Fibroblast of upper back skin (primary cell): ENCODE measurements around the gene DKK2.

Source experiments
- DNase-seq: peaks from one replicate; pipeline ENCODE4 v3.0.0-alpha.2; 2013

The DKK2 gene

GRCh38 chr4:107017443-107018343, 18.4 kb downstream of the DKK2 start:
- no peak for DNase-seq

- no peak for DNase-seq
Observed at GRCh38 chr4:107011312-107011711, 24.8 kb downstream of the DKK2 start.

- DNase-seq, result no peak
Observed at GRCh38 chr4:107009196-107009968, 26.7 kb downstream of the DKK2 start.

GRCh38 chr4:107008115-107008514, 28.0 kb downstream of the DKK2 start:
- DNase-seq, result no peak

- DNase-seq, result no peak
Observed at GRCh38 chr4:107006218-107006617, 29.9 kb downstream of the DKK2 start.

- no peak for DNase-seq
Observed at GRCh38 chr4:106996490-106996889, 39.6 kb downstream of the DKK2 start.

GRCh38 chr4:106993827-106994226, 42.3 kb downstream of the DKK2 start:
- DNase-seq, result no peak

- no peak for DNase-seq
Observed at GRCh38 chr4:106987311-106987710, 48.8 kb downstream of the DKK2 start.

GRCh38 chr4:106986486-106986885, 49.6 kb downstream of the DKK2 start:
- DNase-seq, result peak; percentile 89

- peak; percentile 6 for DNase-seq
Observed at GRCh38 chr4:106985830-106986229, 50.3 kb downstream of the DKK2 start.

- DNase-seq, result no peak
Observed at GRCh38 chr4:106982711-106983211, 53.4 kb downstream of the DKK2 start.

- no peak for DNase-seq
Observed at GRCh38 chr4:106981431-106981830, 54.7 kb downstream of the DKK2 start.

GRCh38 chr4:106979476-106979875, 56.6 kb downstream of the DKK2 start:
- no peak for DNase-seq

- DNase-seq, result no peak
Observed at GRCh38 chr4:106978046-106978774, 57.9 kb downstream of the DKK2 start.

- no peak for DNase-seq
Observed at GRCh38 chr4:106971636-106972035, 64.5 kb downstream of the DKK2 start.

- no peak for DNase-seq
Observed at GRCh38 chr4:106967892-106968291, 68.2 kb downstream of the DKK2 start.

- DNase-seq, result no peak
Observed at GRCh38 chr4:106953036-106953705, 82.9 kb downstream of the DKK2 start.

- no peak for DNase-seq
Observed at GRCh38 chr4:106951891-106952290, 84.2 kb downstream of the DKK2 start.

GRCh38 chr4:106941841-106942240, 94.3 kb downstream of the DKK2 start:
- DNase-seq, result no peak

- DNase-seq, result no peak
Observed at GRCh38 chr4:106930522-106930921, 105.6 kb downstream of the DKK2 start.

- DNase-seq, result no peak
Observed at GRCh38 chr4:106929248-106929647, 106.9 kb downstream of the DKK2 start.

- peak; percentile 10 for DNase-seq
Observed at GRCh38 chr4:106914223-106914622, 121.9 kb downstream of the DKK2 start.
